NOMO-1 treated with DMSO at 0.1 percent for 48 hours (cell line): ENCODE data around the gene SMCO1.
"Not testable (repeated sequence)": the region's sequence is repeated elsewhere in the genome, so short reads cannot be mapped to it uniquely, and the experiment has no call there.

Experiments
- DNase-seq: peaks from one replicate; lab custom pipeline; 2025; ENCODE audit not compliant: unreplicated experiment; lab: John Stamatoyannopoulos, UW

Gene SMCO1

GRCh38 chr3:196514913-196515621 lies at the start of gene SMCO1:
Gene SMCO1 (minus strand): TSS chr3:196515346. CDS start chr3:196515209, 137 bp downstream.
- no peak for DNase-seq

- peak; percentile 66 for DNase-seq
Observed at GRCh38 chr3:196563721-196564225, 48.6 kb upstream of the SMCO1 start.

- DNase-seq, result no peak
Observed at GRCh38 chr3:196559826-196560225, 44.7 kb upstream of the SMCO1 start.

GRCh38 chr3:196558476-196558875 lies 43.3 kb upstream of the SMCO1 start:
- DNase-seq, result no peak

GRCh38 chr3:196557236-196557635 lies 42.1 kb upstream of the SMCO1 start:
- no peak for DNase-seq

GRCh38 chr3:196555295-196555694 lies 40.1 kb upstream of the SMCO1 start:
- DNase-seq, result peak; percentile 38

- DNase-seq, result peak; percentile 93
Observed at GRCh38 chr3:196554205-196554604, 39.1 kb upstream of the SMCO1 start.

GRCh38 chr3:196553551-196553950 lies 38.4 kb upstream of the SMCO1 start:
- DNase-seq, result no peak

- DNase-seq, result no peak
Observed at GRCh38 chr3:196552253-196552652, 37.1 kb upstream of the SMCO1 start.

- not testable (repeated sequence) for DNase-seq
Observed at GRCh38 chr3:196550172-196550571, 35.0 kb upstream of the SMCO1 start.

- not testable (repeated sequence) for DNase-seq
Observed at GRCh38 chr3:196549312-196549711, 34.2 kb upstream of the SMCO1 start.

GRCh38 chr3:196547067-196547466 lies 31.9 kb upstream of the SMCO1 start:
- DNase-seq, result no peak

- no peak for DNase-seq
Observed at GRCh38 chr3:196546537-196546936, 31.4 kb upstream of the SMCO1 start.

- no peak for DNase-seq
Observed at GRCh38 chr3:196544491-196544992, 29.4 kb upstream of the SMCO1 start.

GRCh38 chr3:196541684-196542445 lies 26.7 kb upstream of the SMCO1 start:
- DNase-seq, result no peak

- DNase-seq, result peak; percentile 31
Observed at GRCh38 chr3:196537319-196537984, 22.3 kb upstream of the SMCO1 start.

- DNase-seq, result no peak
Observed at GRCh38 chr3:196533260-196533681, 18.1 kb upstream of the SMCO1 start.

- no peak for DNase-seq
Observed at GRCh38 chr3:196531418-196531817, 16.3 kb upstream of the SMCO1 start.

GRCh38 chr3:196528639-196529233 lies 13.6 kb upstream of the SMCO1 start:
- DNase-seq, result peak; percentile 86

GRCh38 chr3:196525141-196525540 lies 10.0 kb upstream of the SMCO1 start:
- DNase-seq, result no peak

- DNase-seq, result peak; percentile 38
Observed at GRCh38 chr3:196524527-196524926, 9.4 kb upstream of the SMCO1 start.
